Mesenchymal stem cell (in vitro differentiated cells and primary cell): ENCODE data around the gene APBA1.

Experiments used
- DNase-seq: peaks from one replicate; pipeline ENCODE4 v3.0.0-alpha.2; 2013
- H2AFZ ChIP-seq: one replicate; pipeline ENCODE4 v1.6.1; 2013; ENCODE audit warnings: low read depth, mild to moderate bottlenecking, control low read depth, inconsistent platforms, low read length, moderate library complexity
- H2AK5ac ChIP-seq: 2 replicates; pipeline ENCODE4 v1.6.1; 2013; ENCODE audit warnings: low read length, moderate library complexity, mild to moderate bottlenecking, inconsistent platforms; ENCODE audit not compliant: severe bottlenecking
- H2BK120ac ChIP-seq: one replicate; pipeline ENCODE4 v1.6.1; 2013; ENCODE audit warnings: low read depth, mild to moderate bottlenecking, inconsistent platforms, low read length, moderate library complexity
- H2BK12ac ChIP-seq, 2 experiments: one replicate each; pipeline ENCODE4 v1.6.1; 2013; ENCODE audit warnings: inconsistent platforms in 2 of 2, low read length in 2 of 2, mild to moderate bottlenecking in 2 of 2, moderate library complexity in 2 of 2, control low read depth in 1 of 2
- H2BK15ac ChIP-seq: one replicate; pipeline ENCODE4 v1.6.1; 2013; ENCODE audit warnings: mild to moderate bottlenecking, low read depth, inconsistent platforms; ENCODE audit not compliant: poor library complexity, severe bottlenecking
- H2BK5ac ChIP-seq: 2 replicates; pipeline ENCODE4 v1.6.1; 2013; ENCODE audit warnings: low read depth, mild to moderate bottlenecking, low read length, control low read depth, inconsistent platforms; ENCODE audit not compliant: poor library complexity, severe bottlenecking
- H3K14ac ChIP-seq, 2 experiments: one replicate each; pipeline ENCODE4 v1.6.1; 2013; ENCODE audit warnings: inconsistent platforms in 2 of 2, low read length in 2 of 2, control low read depth in 1 of 2, mild to moderate bottlenecking in 1 of 2, moderate library complexity in 1 of 2
- H3K18ac ChIP-seq, 2 experiments: one replicate each; pipeline ENCODE4 v1.6.1; 2013; ENCODE audit warnings: inconsistent platforms in 2 of 2, low read length in 2 of 2, control low read depth in 1 of 2, low read depth in 1 of 2, mild to moderate bottlenecking in 1 of 2
- H3K23ac ChIP-seq, 2 experiments: one replicate each; pipeline ENCODE4 v1.6.1; 2013; ENCODE audit warnings: inconsistent platforms in 2 of 2, low read length in 2 of 2, mild to moderate bottlenecking in 2 of 2, moderate library complexity in 2 of 2, control low read depth in 1 of 2
- H3K27ac ChIP-seq: 2 replicates; pipeline ENCODE4 v1.5.1; 2013; ENCODE audit warnings: mild to moderate bottlenecking, moderate library complexity, low read length, control low read depth, inconsistent platforms; ENCODE audit not compliant: poor library complexity, severe bottlenecking
- H3K27me3 ChIP-seq, 2 experiments: 2 replicates each; pipeline versions ENCODE4 v1.6.1 to v1.7.0; 2013; ENCODE audit warnings: low read length in 2 of 2, mild to moderate bottlenecking in 2 of 2, moderate library complexity in 2 of 2, control low read depth in 1 of 2, inconsistent platforms in 1 of 2; ENCODE audit not compliant: control insufficient read depth in 1 of 2, insufficient read depth in 1 of 2
- H3K36me3 ChIP-seq, 2 experiments: 2 replicates each; pipeline versions ENCODE4 v1.6.1 to v1.7.0; 2013; ENCODE audit warnings: low read length in 2 of 2, control low read depth in 1 of 2, inconsistent platforms in 1 of 2, low read depth in 1 of 2, mild to moderate bottlenecking in 1 of 2; ENCODE audit not compliant: insufficient read depth in 2 of 2, control insufficient read depth in 1 of 2
- H3K4ac ChIP-seq, 2 experiments: one replicate each; pipeline ENCODE4 v1.6.1; 2013; ENCODE audit warnings: inconsistent platforms in 2 of 2, low read length in 2 of 2, mild to moderate bottlenecking in 2 of 2, moderate library complexity in 2 of 2, control low read depth in 1 of 2, low read depth in 1 of 2
- H3K4me1 ChIP-seq: 2 replicates; pipeline ENCODE4 v1.6.1; 2013; ENCODE audit warnings: low read depth, low read length, control low read depth; ENCODE audit not compliant: control insufficient read depth, insufficient read depth
- H3K4me2 ChIP-seq: 2 replicates; pipeline ENCODE4 v1.6.1; 2013; ENCODE audit warnings: low read length, mild to moderate bottlenecking, inconsistent platforms; ENCODE audit not compliant: poor library complexity, severe bottlenecking
- H3K4me3 ChIP-seq, 2 experiments: 2 replicates each; pipeline versions ENCODE4 v1.5.1 to v1.7.0; 2013; ENCODE audit warnings: low read length in 2 of 2, mild to moderate bottlenecking in 2 of 2, control low read depth in 1 of 2, low read depth in 1 of 2; ENCODE audit not compliant: insufficient read depth in 1 of 2
- H3K79me1 ChIP-seq: replicated peaks from 2 replicates; pipeline ENCODE4 v1.6.1; 2013; ENCODE audit warnings: mild to moderate bottlenecking, control low read depth, low read length, inconsistent platforms; ENCODE audit not compliant: poor library complexity, severe bottlenecking
- H3K9ac ChIP-seq: 2 replicates; pipeline ENCODE4 v1.7.0; 2013; ENCODE audit warnings: mild to moderate bottlenecking, low read length, moderate library complexity
- H3K9me3 ChIP-seq: 2 replicates; pipeline ENCODE4 v1.7.0; 2013; ENCODE audit warnings: mild to moderate bottlenecking, low read length; ENCODE audit not compliant: control insufficient read depth
- H4K8ac ChIP-seq: one replicate; pipeline ENCODE4 v1.6.1; 2013; ENCODE audit warnings: inconsistent platforms, mild to moderate bottlenecking, low read length, moderate library complexity
- H4K91ac ChIP-seq: one replicate; pipeline ENCODE4 v1.6.1; 2013; ENCODE audit warnings: mild to moderate bottlenecking, low read length, inconsistent platforms
- WGBS: methylation state at CpG from one replicate; pipeline ENCODE4 v1.1.7; 2013; ENCODE audit warnings: mixed read lengths; 5-methylcytosine and 5-hydroxymethylcytosine counted together

Gene APBA1

DNA sequence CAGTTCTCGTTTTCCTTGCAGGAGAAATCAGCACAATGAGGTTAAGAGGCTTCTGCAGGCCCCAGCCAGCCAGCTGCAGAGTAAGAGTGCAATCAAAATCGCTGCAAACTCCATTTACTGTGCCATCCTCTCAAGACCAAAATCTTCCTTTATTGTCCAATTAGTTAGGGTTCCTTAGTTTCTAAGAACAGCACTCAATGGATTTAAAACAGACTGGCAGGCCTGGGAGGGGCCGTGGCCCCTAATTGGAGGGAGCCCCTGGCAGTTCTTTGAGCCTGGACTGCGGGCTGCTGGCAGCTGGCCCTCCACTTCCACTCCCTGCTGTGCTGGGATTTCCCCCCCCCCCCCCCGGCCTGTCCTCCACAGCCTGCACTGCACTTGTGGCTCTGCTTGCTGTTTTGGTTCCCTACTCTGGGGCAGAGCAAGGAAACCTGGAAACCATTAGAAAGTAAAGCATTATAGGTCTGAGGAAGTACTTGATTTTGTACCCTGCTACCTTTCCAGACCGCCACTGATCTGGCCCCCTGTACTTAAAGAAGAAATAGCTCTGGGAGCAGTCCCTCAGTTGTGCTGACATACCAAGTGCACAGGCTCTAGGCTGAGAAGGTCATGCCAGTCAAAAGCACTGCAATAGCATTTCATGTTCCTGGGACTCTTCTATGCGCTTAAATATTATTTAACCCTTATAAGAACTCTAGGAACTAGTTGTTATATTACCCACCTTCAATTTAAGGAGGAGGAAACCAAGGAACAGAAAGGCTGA, 129.0 kb downstream of the APBA1 start:
- Histone ChIP-seq H3K4ac (no peak overlapping the region), H3K27me3 (no peaks in the 10 kb centered on the region)

DNA sequence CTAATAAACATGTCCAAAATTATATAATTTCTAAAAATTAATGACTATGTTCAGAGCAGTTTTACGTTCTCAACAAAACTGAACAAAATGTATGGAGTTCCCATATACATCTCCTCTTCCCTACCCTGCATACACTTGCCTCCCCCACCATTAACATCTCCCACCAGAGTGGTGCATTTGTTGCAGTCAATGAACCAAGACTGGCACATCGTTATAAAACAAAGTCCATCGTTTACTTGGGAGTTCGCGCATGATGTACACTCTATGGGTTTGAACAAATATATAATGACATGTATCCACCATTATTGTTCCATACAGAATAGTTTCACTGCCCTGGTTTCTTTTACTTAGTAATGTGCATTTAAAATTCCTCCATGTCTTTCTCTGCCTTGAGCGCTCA, 130.1 kb downstream of the APBA1 start:
- H2AK5ac ChIP-seq = no peak overlapping the region
- H2BK120ac ChIP-seq = no peak overlapping the region
- no peak overlapping the region for H3K23ac ChIP-seq

More for the DNA sequence above, 129.0 kb downstream of the APBA1 start:
- H2AK5ac ChIP-seq = no peak overlapping the region
- H3K27ac ChIP-seq = peak overlapping the region; percentile 80
- H4K91ac ChIP-seq = no peak overlapping the region
- no peak overlapping the region for H3K9ac ChIP-seq
- no peak overlapping the region for H2BK12ac ChIP-seq
- no peak overlapping the region for H2BK15ac ChIP-seq
- no peak overlapping the region for H4K8ac ChIP-seq
- H3K4me3 ChIP-seq = no peak overlapping the region
- no peaks in the 10 kb centered on the region for H3K9me3 ChIP-seq
- no peak overlapping the region for H3K14ac ChIP-seq
- no peak overlapping the region for H3K18ac ChIP-seq
- no peak overlapping the region for H3K4me2 ChIP-seq
- no peak overlapping the region for H3K23ac ChIP-seq
- H3K79me1 ChIP-seq = peaks cover 1% of the 10 kb centered on the region
- H3K36me3 ChIP-seq = no peaks in the 10 kb centered on the region
- H2BK5ac ChIP-seq = peak overlapping the region; percentile 59
- no peak for DNase-seq
- 23% methylated on average over 5 of the region's 7 CpGs for WGBS
- no peak overlapping the region for H2AFZ ChIP-seq
- peaks cover 6% of the 10 kb centered on the region for H3K4me1 ChIP-seq
- H2BK120ac ChIP-seq = no peak overlapping the region

DNA sequence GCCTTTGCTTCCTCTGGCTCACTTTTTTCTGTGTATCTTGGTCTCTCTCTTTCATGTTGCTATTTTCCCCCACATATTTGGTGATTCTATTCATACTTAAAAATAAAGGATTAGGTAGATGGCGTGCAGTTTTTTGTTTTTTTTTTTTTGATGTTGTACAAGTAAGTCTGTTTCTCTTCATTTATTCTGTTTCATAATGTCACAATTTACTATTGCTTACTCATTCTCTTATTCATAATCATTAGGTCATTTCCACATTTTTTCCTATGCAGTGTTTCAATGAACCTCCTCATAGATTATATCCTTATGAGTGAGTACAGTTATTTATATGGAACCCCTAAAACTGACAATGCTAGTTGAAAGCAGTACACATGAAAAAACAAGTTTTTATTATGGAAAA, 136.3 kb downstream of the APBA1 start:
- H3K36me3 ChIP-seq = no peaks in the 10 kb centered on the region
- H3K4me1 ChIP-seq = peaks cover 4% of the 10 kb centered on the region
- no peak overlapping the region for H2BK5ac ChIP-seq
- H3K27ac ChIP-seq = peak overlapping the region; percentile 65
- no peak overlapping the region for H3K4me3 ChIP-seq
- H3K79me1 ChIP-seq = no peaks in the 10 kb centered on the region
- no peak overlapping the region for H3K4ac ChIP-seq
- no peak overlapping the region for H2AFZ ChIP-seq
- H3K18ac ChIP-seq = no peak overlapping the region
- H2BK120ac ChIP-seq = no peak overlapping the region
- no peak overlapping the region for H3K4me2 ChIP-seq
- no peak overlapping the region for H2AK5ac ChIP-seq
- H3K27me3 ChIP-seq = no peaks in the 10 kb centered on the region
- peak overlapping the region; percentile 76 for H3K9ac ChIP-seq
- DNase-seq = no peak
- WGBS = no CpG with 5 or more reads among the region's 1 CpG
- H3K9me3 ChIP-seq = no peaks in the 10 kb centered on the region
- H3K23ac ChIP-seq = no peak overlapping the region
- H3K14ac ChIP-seq = no peak overlapping the region
- no peak overlapping the region for H2BK15ac ChIP-seq
- no peak overlapping the region for H2BK12ac ChIP-seq
- H4K91ac ChIP-seq = no peak overlapping the region
- no peak overlapping the region for H4K8ac ChIP-seq

More for the DNA sequence above, 130.1 kb downstream of the APBA1 start:
- H3K36me3 ChIP-seq = no peaks in the 10 kb centered on the region
- no peak for DNase-seq
- no peak overlapping the region for H2BK15ac ChIP-seq
- H3K27me3 ChIP-seq = no peaks in the 10 kb centered on the region
- no peak overlapping the region for H3K18ac ChIP-seq
- H3K9ac ChIP-seq = no peak overlapping the region
- no peak overlapping the region for H3K27ac ChIP-seq
- H2AFZ ChIP-seq = no peak overlapping the region
- no peak overlapping the region for H3K4me2 ChIP-seq
- no peak overlapping the region for H2BK12ac ChIP-seq
- peaks cover 6% of the 10 kb centered on the region for H3K4me1 ChIP-seq
- no peak overlapping the region for H3K4me3 ChIP-seq
- H4K8ac ChIP-seq = no peak overlapping the region
- H3K9me3 ChIP-seq = no peaks in the 10 kb centered on the region
- H4K91ac ChIP-seq = no peak overlapping the region
- H3K14ac ChIP-seq = no peak overlapping the region
- no peak overlapping the region for H2BK5ac ChIP-seq
- no peak overlapping the region for H3K4ac ChIP-seq
- WGBS = 93% methylated on average over 6 of the region's 6 CpGs
- H3K79me1 ChIP-seq = peaks cover 1% of the 10 kb centered on the region

DNA sequence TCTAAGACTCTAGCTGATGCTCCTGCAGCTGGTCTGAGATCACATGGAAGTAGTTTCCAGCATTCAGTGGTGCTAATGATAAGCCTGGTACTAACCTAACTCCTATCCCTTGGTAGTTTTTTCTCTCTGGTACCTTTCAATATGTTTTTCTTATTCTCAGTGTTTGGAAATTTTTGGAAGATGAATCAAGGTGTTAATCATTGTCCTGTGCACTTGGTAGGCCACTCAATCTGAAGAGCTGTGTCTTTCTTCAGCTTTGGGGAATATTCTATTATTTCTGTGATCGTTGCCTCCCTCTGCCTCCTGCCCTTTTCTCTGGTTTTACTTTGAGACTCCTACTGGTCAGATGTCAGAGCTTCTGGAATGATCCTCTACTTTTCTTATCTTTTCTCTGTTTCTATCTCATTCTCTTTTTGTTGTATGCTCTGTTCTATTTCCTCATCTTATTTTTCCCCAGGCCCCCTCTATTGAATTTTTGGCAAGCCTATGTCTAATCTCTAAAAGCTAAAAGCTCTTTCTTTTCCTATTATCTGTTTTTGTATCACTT, 136.8 kb downstream of the APBA1 start:
- Histone ChIP-seq H2BK5ac (no peak overlapping the region), H3K4ac (no peak overlapping the region), H3K27me3 (no peaks in the 10 kb centered on the region), H2BK15ac (no peak overlapping the region), H3K18ac (no peak overlapping the region), H3K23ac (no peak overlapping the region), H2BK120ac (no peak overlapping the region), H2BK12ac (no peak overlapping the region), H3K79me1 (no peaks in the 10 kb centered on the region), H3K4me2 (no peak overlapping the region), H3K9me3 (no peaks in the 10 kb centered on the region), H3K36me3 (no peaks in the 10 kb centered on the region), H2AFZ (no peak overlapping the region), H3K9ac (peak overlapping the region; percentile 76), H4K8ac (no peak overlapping the region), H3K14ac (no peak overlapping the region), H3K27ac (peak overlapping the region; percentile 65), H3K4me1 (peaks cover 4% of the 10 kb centered on the region), H2AK5ac (no peak overlapping the region), H3K4me3 (no peak overlapping the region), H4K91ac (no peak overlapping the region)
- DNase-seq = no peak
- 79% methylated on average over 1 of the region's 1 CpG for WGBS
